PFSK-1 (cell line): ENCODE results near the gene MEF2C.

ENCODE experiments used
- FOXP2 ChIP-seq: optimal IDR thresholded peaks from 2 replicates; pipeline ENCODE3; 2011; ENCODE audit warnings: borderline replicate concordance, control low read depth, inconsistent platforms; ENCODE audit not compliant: insufficient read depth; ENCODE audit errors: extremely low read length, extremely low read depth
- POLR2AphosphoS5 ChIP-seq: IDR thresholded peaks from 2 replicates; pipeline ENCODE4 v1.6.1; 2012; ENCODE audit warnings: low read depth, mild to moderate bottlenecking, control low read depth, low read length, moderate library complexity
- REST ChIP-seq, 2 experiments: IDR thresholded peaks; 2 replicates each; pipeline versions ENCODE4 v1.6.1 to v1.8.0; 2011 to 2012; ENCODE audit warnings: low read depth in 2 of 2, low read length in 2 of 2, control low read depth in 1 of 2, inconsistent platforms in 1 of 2, mild to moderate bottlenecking in 1 of 2, moderate library complexity in 1 of 2; ENCODE audit not compliant: insufficient read depth in 1 of 2
- SIN3A ChIP-seq: IDR thresholded peaks from 2 replicates; pipeline ENCODE4 v1.6.1; 2012; ENCODE audit warnings: mild to moderate bottlenecking, low read length, moderate library complexity, borderline replicate concordance; ENCODE audit not compliant: insufficient read depth
- TAF1 ChIP-seq: IDR thresholded peaks from 2 replicates; pipeline ENCODE4 v1.6.1; 2012; ENCODE audit warnings: low read length, control low read depth, borderline replicate concordance; ENCODE audit not compliant: insufficient read depth

The MEF2C gene

GRCh38 chr5:88683506-88684135 lies 199.4 kb downstream of the MEF2C start:
- TF ChIP-seq POLR2AphosphoS5, result no peak
- no peak for TF ChIP-seq SIN3A
- no peak for TF ChIP-seq FOXP2
- no peak for TF ChIP-seq REST (IDR thresholded peaks at IDR 0.05; ENCODE audit: insufficient read depth in 1 of 2, low read depth in 2 of 2, low read length in 2 of 2)
- no peak for TF ChIP-seq TAF1

DNA sequence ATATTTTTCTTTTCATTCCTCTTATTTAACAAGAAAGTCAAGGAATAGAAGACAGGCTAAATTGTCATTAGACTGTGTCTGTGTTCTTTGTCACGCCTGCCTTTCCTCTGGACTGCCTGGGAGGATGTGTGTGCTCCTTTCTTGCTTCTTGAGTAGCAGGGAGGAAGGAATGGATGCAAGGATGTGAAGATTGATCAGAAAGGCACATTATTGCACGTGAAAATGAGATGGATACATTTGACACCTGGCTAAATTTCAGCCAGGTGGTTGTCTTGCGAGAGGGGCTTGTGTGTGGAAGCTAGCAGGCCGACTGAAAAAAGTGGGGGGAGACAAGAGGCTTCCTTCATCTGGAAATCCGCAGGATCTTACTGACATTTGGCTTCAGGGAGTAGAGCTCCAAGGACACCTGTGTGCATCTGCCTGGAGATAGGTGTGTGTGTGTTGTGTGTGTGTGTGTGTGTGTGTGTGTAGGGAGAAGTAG lies 200.1 kb downstream of the MEF2C start:
- no peak for TF ChIP-seq POLR2AphosphoS5
- no peak for TF ChIP-seq TAF1
- TF ChIP-seq REST (IDR thresholded peaks at IDR 0.05; ENCODE audit: insufficient read depth in 1 of 2, low read depth in 2 of 2, low read length in 2 of 2), result no peak
- TF ChIP-seq SIN3A, result no peak
- TF ChIP-seq FOXP2, result no peak

DNA sequence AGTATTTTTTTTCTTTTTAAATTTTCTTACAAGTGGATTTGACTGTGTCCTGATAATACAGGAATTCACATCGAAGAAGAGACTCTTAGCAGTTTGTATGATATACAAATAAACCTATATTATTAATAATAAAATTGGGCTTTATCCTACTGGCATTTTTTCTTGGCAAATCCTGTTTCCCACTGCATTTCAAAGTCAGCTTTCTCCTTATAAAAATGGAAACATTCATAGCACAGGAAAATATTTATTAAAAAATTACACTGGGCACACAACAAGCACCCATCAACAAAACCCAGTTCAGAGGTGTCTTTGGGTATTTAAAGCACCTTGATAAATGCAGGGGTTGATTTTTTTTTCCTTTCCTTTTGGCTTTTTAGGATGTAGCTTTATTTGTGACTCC lies 200.9 kb downstream of the MEF2C start:
- TF ChIP-seq FOXP2 (no peak), SIN3A (no peak), POLR2AphosphoS5 (no peak), TAF1 (no peak), REST (IDR thresholded peaks at IDR 0.05; ENCODE audit: insufficient read depth in 1 of 2, low read depth in 2 of 2, low read length in 2 of 2) (no peak)

- TF ChIP-seq POLR2AphosphoS5 (no peak), REST (IDR thresholded peaks at IDR 0.05; ENCODE audit: insufficient read depth in 1 of 2, low read depth in 2 of 2, low read length in 2 of 2) (no peak), TAF1 (no peak), FOXP2 (no peak), SIN3A (no peak)
These were observed 201.7 kb downstream of the MEF2C start for GRCh38 chr5:88681211-88681803.
